GM12875 (cell line): ENCODE measurements around the gene SFMBT1.
"Not testable (repeated sequence)": the region's sequence is repeated elsewhere in the genome, so short reads cannot be mapped to it uniquely, and the experiment has no call there.

Source experiments
- H3K4me3 ChIP-seq: one replicate; pipeline ENCODE4 v1.5.1; 2011; ENCODE audit warnings: low read depth, low read length, control low read depth
- TF ChIP-seq, protein P1 (sequence below): IDR thresholded peaks from 2 replicates; pipeline ENCODE4 v1.5.1; 2011; ENCODE audit warnings: low read depth, mild to moderate bottlenecking, control low read depth, inconsistent platforms, low read length, moderate library complexity, borderline replicate concordance; ENCODE audit not compliant: insufficient read depth

SFMBT1 gene

DNA sequence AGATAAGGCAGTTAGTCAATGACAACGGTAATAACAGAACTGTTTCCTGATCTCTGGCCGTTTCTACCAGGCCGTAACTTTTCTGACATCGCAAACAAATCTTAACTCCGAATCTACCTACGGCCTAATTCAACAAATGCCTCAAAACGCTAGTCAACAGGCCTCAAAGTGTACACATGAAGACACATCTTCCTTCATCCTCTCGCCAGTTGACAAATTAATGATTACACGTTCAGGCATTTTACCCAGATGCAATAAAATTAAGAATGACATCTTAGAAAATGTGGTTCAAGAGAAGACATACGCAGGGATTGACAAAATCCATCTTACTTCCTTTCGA is 1.5 kb downstream of the SFMBT1 start:
- H3K4me3 ChIP-seq, result peak overlapping the region; percentile 64
- TF ChIP-seq, protein P1, sequence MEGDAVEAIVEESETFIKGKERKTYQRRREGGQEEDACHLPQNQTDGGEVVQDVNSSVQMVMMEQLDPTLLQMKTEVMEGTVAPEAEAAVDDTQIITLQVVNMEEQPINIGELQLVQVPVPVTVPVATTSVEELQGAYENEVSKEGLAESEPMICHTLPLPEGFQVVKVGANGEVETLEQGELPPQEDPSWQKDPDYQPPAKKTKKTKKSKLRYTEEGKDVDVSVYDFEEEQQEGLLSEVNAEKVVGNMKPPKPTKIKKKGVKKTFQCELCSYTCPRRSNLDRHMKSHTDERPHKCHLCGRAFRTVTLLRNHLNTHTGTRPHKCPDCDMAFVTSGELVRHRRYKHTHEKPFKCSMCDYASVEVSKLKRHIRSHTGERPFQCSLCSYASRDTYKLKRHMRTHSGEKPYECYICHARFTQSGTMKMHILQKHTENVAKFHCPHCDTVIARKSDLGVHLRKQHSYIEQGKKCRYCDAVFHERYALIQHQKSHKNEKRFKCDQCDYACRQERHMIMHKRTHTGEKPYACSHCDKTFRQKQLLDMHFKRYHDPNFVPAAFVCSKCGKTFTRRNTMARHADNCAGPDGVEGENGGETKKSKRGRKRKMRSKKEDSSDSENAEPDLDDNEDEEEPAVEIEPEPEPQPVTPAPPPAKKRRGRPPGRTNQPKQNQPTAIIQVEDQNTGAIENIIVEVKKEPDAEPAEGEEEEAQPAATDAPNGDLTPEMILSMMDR, result no peak

DNA sequence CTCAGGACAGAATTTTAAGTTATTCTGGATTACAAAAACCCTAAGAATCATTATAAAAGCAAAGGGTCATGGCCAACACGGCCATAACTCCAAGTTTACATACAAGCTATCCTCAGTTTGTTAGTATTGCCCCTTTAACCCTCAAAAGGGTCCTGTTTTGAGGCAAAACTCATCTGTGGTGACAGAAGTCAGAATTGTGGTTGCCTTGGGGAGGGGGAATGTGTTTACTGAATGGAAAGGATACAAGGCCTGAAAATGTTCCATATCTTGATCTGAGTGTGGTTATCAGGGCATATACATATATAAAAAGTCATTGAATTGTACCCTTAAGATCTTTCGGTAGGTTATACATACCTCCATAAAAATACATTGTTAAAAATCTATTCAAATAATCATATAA is 2.1 kb downstream of the SFMBT1 start:
- H3K4me3 ChIP-seq, result no peak overlapping the region
- TF ChIP-seq, protein P1, result no peak

DNA sequence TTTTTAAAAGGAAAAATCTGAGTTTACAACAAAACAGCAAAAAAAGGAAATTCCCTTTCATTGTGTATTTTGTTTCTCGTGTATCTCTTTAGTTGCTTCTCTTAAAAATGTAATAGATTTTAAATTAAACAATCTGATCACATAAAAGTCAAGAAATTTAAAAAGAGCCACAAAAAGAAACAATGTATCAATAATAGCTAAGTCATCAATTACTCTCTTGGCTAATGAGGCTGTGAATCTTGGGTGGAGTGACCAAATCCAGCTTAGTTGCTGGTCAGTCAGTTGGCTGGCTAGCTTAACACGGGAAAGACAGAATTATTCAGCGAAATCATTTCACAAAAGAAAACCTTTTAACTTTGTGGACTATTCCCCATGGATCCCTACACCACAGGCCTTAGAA is 3.2 kb downstream of the SFMBT1 start:
- TF ChIP-seq, protein P1, result no peak
- H3K4me3 ChIP-seq, result no peak overlapping the region

DNA sequence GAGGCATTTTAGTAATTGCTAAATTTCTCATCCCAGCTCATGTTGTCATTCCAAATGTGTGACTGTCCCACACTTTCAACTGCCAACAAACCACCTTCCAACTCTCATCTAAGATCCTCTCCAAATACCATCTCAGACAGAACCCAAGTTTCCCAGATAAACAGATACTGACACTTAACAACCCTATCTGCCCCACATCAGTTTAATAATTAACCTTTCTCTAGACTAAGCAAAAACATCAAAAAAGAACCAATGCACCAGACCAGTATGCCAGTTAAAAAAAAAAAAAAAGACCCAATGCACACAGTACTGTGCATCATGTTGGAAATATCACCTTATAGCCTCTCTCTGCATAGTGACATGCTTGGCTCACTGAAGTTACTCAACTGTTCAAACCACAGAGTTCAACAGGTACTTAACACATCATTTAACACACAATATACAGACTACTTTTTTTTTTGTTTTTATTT is 5.5 kb downstream of the SFMBT1 start:
- TF ChIP-seq, protein P1, result no peak
- H3K4me3 ChIP-seq, result no peak overlapping the region

DNA sequence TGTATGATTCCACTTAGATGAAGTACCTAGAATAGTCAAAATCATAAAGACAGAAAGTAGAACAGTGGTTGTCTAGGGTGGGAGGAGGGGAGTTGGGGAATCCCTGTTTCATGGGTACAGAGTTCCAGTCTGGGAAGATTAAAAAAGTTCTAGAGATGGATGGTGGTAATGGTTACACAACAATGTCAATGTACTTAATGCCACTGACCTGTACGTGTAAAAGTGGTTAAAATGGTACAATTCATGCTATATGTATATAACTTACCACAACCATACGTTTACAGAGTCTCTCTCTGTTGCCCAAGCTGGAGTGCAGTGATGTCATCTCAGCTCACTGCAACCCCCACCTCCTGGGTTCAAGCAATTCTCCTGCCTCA is 6.5 kb downstream of the SFMBT1 start:
- H3K4me3 ChIP-seq, result no peak overlapping the region
- TF ChIP-seq, protein P1, result no peak

DNA sequence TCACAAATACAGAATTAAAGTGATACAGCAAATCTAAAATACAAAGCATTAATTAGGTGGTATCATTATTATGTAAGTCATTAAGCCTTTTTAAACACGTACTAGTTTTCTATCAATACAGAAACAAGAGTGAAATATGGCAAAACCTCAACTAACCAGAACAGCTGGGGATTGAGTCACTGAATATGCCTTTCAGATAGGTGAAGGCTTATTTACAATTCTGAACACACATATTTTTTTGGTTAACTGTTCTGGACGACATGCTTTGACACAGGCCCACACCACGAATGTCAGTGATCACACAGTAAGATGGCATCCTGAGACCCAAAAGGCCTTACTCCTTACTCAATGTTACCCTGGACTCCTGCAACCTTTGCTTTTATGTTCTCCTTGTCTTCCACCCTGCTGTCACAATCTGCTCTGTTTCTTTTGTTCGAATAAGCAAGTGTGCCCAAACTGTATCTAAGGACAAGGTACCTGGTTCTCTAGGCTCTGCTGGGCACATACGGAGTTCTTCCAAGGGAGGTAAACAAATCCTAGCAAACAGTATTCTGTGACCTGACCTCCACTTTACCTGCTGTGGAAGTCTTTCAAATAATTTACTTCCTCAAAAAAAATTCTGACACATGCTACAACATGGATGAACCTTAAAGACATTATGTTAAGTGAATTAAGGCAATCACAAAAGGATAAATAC is 7.0 kb downstream of the SFMBT1 start:
- TF ChIP-seq, protein P1, result no peak
- no peak overlapping the region for H3K4me3 ChIP-seq

DNA sequence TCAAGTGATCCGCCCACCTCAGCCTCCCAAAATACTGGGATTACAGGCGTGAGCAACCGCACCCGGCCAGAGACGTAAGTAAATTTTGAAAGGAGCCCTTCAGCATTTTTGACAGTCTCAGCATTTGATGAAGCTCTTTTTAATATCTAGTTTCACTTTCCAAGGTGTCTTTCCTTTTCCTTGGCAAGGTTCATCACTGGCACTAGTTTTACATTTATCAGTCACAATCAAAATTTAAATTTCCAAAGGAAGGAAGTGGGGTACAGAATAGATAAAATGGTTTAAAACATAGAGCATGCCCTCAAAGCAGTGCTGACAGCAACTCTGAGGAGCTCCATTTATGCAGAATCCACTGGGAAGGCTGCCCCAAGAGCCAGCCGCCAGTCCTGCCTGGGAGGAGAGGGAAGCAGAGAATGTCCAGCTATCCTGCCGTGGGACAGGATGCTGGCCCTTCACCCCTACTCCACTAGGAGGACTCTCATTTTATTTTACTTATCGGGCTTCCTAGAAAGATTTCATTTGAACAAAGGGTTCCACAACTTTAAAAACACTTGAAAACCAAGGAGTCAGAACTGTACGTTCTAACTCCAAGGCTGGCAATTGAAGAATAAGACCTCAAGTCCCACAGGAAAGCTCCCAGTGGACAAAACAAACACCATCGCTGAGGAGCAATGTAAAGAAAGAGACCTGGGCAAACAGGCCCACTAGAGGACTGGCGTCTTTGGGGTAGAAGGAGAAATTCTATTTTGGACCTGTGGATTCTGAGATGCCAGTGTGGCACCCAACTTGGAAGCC is 9.9 kb downstream of the SFMBT1 start:
- no peak overlapping the region for H3K4me3 ChIP-seq
- TF ChIP-seq, protein P1, result no peak

DNA sequence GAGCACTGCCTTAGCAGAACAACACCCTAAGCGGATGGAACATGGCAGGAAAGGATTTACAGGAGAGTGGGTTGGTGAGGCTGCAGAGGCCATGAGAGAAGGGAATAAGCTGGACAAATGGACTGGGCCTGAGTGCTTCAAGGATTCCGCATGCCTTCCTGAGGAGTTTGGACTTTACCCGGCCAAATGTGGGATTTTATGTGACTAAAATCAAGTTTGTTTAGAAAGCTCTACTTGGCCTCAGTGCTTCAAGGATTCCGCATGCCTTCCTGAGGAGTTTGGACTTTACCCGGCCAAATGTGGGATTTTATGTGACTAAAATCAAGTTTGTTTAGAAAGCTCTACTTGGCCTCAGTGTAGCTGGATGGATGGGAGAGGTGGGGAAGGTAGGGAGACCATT is 10.9 kb downstream of the SFMBT1 start:
- not testable (repeated sequence) for H3K4me3 ChIP-seq

DNA sequence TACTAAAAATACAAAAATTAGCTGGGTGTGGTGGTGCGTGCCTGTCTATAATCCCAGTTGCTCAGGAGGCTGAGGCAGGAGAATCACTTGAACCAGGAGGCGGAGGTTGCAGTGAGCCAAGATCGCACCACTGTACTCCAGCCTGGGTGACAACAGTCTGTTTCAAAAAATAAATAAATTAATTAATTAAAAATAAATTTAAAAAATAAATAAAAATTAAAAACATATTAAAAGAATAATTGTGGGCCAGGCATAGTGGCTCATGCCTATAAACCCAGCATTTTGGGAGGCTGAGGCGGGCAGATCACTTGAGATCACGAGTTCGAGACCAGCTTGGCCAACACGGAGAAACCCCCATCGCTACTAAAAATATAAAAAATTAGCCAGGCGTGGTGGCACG is 11.5 kb downstream of the SFMBT1 start:
- not testable (repeated sequence) for H3K4me3 ChIP-seq
